NCI-H2196 (cell line): ENCODE results near the gene TXNRD3.
"Not testable (repeated sequence)": the region's sequence is repeated elsewhere in the genome, so short reads cannot be mapped to it uniquely, and the experiment has no call there.

Source experiments
- DNase-seq: peaks from one replicate; lab custom pipeline; 2025; ENCODE audit not compliant: unreplicated experiment; lab: John Stamatoyannopoulos, UW

Gene TXNRD3

DNA sequence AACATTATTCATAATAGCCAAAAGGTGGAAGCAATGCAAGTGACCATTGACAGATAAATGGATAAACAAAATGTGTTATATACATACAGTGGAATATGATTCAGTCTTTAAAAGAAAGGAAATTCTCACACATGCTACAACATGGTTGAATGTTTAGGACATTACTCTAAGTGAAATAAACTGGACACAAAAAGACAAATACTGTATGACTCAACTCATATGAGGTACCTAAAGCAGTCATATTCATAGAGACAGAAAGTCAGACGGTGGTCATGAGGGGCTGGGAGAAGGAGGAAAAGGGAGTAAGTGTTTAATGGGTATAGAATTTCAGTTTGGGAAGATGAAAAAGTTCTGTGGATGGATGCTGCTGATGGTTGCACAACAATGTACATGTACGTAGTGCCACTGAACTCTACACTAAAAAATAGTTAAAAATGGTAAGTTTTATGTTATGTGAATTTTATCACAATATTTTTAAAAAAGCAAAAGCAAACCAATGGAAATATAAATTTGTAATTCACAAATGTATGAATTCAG, 5.3 kb downstream of the TXNRD3 start:
- DNase-seq, result no peak

DNA sequence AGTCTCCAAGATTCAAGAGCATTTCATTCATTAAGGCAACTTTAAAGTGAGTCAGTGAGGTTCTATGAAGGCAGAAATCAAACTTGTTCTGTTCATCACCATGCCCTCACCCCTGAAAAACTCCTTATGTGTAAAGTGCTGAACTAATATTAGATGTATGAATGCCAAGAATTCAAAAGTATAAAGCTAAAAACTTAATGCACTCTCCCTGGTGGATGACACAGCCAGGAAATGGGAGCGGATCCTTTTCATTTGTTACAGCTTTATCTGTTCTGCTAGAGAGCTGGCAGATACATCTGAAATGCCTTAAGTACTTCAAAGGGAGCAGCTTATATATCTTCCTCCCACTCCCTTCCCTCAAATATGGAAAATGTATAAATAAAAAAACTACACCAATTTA, 8.2 kb downstream of the TXNRD3 start:
- DNase-seq, result no peak

DNA sequence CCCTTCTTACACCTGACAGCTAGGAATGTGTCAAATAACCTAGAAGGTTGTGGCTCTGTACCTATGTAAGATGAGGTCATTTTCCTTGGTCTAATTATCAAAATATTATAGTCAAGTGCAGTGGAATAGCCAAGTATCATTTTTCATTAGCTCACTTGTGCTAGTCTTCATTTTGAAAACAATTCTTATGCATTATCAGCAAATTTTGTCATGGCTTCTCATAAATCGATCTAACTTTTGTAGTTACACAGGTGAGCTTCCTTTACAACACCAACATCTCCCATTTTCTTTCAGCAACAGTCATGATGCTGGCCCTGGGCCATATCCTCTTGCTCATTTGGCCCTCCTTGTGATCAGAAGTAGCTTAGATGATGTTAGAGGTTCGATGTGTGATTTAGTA, 10.3 kb downstream of the TXNRD3 start:
- DNase-seq, result no peak

DNA sequence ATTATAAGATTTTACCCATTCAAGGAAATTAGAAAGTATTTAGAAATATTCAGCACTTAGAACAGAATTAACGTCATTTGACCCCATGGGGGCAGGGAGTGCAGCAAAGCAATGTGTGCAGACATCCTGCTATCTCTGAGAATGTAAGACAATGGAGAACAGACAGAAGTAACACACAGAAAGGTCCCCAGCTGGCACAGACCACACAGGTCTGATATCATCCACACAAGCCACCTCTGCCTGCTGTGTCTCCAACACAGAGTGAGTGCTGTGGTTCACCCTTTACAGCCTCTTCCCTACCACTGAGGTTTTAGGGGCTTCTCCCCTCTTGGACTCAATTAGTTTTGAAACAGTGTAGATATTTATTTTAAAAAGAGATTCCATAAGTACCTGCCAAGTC, 16.1 kb downstream of the TXNRD3 start:
- DNase-seq, result no peak

DNA sequence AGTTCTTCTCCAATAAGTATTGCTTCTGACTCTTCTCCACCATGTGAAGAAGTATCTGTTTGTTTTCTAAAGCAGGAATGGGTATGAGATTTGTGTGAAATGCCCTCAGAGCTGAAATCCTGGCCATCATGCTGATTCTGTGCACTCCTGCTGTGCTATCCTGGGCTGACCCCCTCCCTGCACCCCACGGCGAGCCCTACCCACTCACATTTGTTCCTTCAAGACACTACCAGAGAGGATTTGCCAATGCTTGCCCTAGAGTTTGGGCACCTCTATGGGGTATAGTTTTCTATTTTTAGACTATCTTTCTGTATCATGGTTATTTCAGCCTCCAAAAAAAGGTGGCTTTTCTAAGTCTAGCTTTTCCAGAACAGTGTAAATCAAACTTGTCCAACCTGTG, 18.5 kb downstream of the TXNRD3 start:
- DNase-seq, result no peak

DNA sequence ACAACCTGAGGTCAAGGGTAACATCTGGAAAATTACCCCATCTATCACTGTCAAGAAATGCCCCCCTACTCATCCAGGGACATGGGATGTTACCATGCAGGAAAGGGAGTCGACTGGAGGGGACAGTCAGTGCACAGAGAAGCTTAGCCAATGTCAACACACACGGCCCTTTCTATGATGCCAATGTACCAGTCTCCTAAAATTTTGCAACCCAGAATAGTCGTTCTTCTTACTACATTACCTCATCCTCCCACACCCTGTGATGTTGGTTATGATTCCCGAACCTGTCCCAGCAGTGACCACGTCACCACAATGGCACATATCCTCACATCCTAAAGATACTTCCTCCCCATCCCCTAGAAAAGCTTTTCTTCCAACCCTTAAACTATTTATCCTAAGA, 20.1 kb downstream of the TXNRD3 start:
- DNase-seq, result no peak

DNA sequence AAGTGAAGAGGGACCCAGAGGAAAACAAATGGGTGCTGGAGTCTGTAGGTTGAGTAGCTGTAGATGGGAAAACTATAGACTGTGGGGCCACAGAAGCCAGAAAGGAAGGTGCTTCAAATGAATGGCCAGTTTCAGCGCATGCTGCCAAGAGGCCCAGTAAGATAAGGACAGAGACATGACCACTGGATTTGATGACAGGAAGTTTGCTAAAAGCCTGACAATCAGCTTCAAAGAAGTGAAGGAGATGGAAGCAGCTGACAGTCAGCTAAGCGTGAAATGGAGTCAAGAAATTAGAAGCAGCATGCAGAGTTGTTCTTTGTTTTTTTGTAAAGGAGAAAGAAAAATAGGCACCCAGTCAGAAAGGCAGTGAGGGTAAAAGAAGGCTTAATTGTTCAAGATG, 24.9 kb downstream of the TXNRD3 start:
- DNase-seq, result no peak

DNA sequence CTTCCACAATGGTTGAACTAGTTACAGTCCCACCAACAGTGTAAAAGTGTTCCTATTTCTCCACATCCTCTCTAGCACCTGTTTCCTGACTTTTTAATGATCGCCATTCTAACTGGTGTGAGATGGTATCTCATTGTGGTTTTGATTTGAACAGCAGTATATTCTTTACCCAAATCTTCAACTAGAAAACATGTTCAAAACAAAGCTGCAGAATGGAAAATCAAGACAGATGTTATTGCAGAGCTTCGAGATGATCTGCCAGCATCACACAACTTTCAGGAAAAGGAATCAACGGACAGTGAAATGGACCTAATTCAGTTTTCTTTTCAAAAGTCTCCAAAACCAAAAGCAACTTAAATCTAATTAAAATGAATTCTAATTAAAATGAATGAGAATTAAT, 29.2 kb downstream of the TXNRD3 start:
- not testable (repeated sequence) for DNase-seq

DNA sequence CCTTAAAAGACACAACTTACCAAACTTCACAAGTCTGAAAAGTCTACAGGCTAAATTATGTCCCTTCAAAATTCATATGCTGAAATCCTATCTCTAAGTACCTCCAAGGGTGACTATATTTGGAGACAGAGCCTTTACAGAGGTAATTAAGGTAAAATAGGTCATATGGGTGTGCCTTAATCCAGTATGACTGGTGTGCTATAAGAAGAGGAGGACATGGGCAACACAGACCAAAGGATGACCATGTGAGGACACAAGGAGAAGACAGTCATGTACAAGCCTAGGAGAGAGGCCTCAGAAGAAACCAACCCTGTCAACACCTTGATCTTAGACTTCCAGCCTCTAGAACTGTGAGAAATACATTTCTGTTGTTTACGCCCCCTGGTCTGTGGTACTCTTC, 32.2 kb downstream of the TXNRD3 start:
- DNase-seq, result no peak

DNA sequence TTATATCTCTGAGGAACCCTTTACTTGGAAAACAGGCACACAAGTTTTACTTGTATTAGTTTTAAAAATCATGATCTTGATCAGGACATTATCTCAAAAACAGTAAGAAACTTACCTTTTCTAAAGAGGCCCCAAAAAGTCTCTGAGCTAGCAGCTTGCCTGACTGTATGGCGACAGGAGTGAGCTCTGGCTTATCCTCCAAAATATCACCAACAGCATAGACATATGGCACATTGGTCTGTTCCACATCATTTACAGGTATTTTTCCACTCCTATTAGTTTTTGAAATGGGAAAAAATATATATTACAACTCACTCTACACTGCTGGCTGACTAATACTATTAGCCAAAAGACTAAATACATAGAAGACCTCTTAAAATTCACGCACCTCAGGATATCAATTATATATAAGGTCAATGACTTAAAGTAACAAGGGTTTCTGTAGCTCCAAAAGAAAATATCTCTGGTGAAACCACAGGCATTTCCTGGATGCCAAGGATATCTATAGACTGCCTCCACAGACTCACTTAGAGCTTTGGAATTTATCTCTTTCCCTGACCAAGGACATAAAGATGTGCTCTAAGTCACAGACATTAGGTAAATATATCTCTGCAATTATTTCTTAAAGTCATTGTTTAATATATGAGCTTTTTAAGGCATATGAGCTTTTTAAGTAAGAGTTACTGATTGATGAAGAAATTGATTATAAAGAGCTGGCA, 33.1 kb downstream of the TXNRD3 start:
- DNase-seq, result no peak

DNA sequence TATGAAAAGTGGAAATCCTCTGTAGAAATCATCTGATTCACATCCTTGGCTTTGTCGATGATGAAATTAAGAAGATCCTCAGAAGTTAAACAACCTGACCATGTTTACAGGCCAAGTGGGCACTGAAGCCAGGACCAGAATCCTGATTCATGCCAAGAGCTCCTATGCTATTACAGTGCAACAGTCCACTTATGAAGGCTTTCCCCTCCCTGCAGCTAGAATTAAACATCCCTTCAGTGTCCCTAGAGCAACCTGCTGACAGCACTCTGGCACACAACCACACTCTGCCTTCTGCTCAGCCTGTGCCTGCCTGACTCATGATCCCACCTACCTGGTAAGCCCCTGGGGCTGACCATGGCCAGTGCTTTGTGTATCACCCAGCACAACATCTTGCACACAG, 33.8 kb downstream of the TXNRD3 start:
- DNase-seq, result no peak

DNA sequence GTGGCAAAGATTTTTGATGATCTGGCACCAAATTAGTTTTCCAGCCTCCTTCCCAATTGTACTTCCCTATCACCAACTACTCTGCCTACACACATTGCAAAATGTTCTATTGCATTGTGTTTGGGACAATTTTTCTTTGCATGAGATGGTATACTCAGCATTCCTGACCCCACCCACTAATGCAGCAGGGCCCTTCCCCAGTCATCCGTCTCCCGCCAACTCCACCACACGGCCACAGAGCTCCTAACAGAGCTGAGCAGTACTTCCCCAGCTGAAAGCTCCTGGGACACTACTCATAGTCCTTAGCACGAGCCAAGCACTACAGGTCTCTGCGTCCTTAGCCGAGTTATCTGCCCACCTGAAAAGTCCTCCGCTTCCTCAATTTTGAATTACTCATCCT, 34.2 kb downstream of the TXNRD3 start:
- DNase-seq, result no peak

DNA sequence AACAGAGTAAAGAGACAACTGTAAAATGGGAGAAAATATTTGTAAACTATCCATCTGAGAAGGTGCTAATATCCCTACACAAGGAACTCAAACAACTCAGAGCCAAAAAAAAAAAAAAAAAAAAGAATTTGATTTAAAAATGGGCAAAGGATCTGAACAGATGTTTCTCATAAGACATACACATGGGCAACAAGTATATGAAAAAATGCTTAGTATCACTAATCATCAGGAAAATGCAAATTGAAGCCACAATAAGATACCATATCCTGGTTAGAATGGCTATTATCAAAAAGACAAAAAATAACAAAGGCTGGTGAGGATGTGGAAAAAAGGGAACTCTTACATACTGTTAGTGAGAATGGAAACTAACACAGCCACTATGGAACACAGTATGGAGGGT, 36.2 kb downstream of the TXNRD3 start:
- no peak for DNase-seq

DNA sequence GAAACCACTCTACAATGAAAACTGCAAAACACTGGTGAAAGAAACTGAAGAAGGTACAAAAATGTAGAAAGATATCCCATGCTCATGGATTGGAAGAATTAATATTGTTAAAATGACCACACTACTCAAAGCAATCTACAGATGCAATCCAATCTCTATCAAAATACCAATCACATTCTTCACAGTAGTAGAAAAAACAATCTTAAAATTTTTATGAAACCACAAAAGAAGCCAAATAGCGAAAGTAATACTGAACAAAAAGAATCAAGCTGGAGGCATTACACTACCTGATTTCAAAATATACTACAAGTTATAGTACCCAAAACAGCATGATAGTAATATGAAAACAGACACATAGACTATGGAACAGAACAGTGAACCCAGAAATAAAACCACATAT, 36.9 kb downstream of the TXNRD3 start:
- DNase-seq, result no peak

DNA sequence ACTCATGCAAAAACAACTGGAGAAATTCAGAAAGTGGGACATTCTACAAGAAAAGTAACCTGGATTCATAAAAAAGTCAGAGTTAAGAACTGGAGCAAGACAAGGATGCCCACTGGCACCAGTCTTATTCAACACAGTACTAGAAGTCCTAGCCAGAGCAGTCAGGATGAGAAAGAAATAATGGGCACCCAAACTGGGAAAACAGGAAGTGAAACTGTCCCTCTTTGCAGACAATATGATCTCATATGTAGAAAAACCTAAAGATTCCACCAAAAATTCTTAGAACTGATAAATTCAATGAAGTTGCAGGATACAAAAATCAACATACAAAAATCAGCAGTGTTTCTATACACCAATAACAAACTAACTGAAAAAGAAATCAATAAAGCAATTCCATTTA, 37.4 kb downstream of the TXNRD3 start:
- no peak for DNase-seq

DNA sequence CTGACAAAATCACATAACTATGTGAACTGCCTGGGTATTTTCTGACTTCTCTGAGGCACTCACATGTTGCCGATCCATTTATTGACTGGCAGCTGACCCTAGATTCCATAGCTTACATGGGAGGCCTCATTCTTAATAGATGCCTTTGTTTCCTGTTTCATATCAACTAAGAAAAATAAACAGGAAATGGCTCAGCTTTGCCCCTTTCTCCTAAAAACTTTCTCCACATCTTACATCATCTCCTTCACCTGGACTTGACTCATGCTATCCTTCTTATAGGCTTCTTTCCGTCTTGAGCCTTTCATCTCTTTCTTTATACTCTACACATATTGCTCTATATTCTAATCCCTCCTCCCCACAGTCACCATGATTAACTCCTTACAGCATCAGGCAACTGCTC, 38.0 kb downstream of the TXNRD3 start:
- no peak for DNase-seq

DNA sequence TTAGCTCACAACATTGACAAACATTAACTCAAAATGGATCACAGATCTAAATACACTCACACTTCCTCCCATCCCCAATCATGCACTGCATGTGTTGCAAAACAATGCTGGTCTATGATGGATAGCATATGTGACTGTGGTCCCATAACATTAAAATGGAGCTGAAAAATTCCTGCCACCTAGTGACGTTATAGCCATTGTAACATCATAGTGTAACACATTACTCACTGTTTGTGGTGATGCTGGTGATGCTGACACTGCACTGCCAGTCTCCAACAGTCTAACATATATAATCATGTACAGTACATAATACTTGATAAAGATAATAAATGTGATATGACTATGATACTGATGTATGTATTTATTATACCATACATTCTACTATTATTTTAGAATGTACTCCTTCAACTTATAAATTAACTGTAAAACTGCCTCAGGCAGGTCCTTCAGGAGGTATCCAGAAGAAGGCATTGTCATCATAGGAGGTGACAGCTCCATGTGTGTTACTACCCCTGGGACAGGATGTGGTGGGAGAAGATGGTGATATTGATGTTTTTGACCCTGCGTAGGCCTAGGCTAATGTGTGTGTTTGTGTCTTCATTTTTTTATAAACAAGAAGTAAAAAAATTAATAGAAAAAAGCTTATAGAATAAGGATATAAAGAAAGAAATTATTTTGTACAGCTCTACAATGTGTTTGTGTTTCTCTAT, 41.3 kb downstream of the TXNRD3 start:
- DNase-seq, result no peak

DNA sequence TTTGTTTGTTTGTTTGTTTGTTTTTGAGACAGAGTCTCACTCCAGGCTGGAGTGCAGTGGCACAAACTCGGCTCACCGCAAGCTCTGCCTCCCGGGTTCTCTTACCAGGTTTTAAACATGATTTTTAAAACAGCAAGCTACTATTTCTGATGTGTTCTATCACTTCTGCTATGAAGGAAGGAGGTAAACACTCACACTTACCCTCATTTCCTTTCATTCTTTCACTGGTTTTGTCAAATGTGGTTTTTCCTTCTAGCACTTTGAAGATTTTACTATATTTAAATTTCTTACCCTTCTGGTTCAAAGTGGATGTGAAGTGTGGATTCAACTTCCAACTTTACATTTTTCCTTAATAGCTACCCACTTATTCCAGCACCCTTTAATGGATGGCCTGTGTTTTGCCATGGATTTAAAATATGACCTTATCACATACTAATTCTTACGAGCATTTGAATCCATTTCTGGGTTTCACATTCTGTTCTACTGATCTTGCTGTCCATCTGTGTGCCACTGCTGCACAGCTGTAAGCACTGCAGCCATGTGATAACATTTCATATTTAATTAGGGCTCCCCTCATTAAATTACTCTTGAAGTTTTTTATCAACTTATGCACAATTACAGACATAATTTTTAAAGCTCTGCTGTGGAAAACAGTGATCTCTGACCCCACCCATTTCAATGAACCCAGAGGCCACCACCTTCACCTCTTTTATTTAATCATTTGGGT, 42.3 kb downstream of the TXNRD3 start:
- DNase-seq, result no peak

DNA sequence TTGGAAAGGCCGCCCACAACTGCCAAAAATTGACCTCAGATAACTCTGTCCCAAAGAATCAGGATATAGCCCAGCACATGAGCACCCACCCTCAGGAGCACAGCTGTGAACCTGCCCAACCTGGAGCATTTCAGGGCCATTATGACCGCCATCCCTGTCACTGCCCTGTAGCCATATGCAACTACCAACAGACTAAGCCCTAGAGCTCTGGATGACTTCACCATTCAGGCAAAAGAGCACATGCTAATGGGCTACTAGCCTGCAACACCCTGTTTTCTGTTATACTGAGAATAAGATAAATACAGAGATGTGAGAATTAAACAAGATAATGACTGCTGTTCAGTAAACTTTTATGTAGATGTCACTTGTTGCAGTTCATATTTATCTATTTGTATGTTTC, 45.0 kb downstream of the TXNRD3 start:
- no peak for DNase-seq

DNA sequence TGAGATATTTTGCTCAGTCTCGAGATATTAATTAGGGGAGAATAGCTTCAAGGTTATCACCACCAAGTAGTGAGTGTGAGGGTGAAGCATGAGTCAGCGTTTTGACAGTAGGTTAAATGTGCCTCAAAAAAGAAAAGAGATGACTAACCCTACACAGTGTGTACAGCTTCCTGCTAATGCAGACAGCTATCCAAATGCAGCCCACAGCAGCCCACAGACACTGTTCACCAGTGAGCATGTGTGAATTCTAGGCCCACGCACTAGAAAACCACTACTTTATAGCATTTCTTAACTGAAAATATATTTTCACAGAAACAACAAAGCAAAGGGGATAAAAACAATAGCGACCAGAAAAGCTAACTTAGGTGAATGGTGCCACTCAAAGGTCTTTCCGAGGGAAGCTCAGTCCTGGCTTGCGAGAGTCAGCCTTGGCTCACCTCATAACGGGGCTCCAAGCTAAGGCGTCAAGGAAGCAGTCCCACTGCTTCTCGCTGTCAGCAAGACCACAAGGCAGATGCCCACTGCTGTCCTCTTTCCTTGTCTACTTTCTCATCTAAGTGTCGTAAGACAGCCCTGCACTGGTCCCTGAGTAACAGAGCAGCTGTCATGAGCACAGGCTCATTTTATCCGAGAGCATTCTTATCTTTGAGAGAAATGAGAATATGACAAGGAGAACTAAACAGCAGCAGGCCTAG, 47.6 kb downstream of the TXNRD3 start:
- DNase-seq, result no peak

DNA sequence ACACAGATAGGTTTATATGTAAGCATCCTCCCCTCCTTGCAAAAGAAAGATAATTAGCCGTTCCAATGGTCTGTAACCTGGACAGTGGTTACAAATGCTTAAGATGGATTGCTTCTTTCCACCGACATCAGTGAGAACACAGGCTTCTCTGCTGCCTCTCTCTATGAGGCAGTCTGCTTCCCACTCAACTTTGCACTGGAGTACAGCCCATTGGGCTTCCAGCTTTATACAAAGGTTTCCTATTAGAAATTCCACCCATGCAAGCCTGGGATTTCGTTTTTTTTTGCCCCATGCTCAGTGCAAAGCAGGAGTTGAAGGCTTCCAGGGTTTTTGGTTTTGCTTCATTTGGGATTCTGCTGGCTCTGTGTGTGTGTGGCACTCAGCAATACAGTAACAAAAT, 48.9 kb downstream of the TXNRD3 start:
- DNase-seq, result no peak
